ENCODE measurements around the gene ATG2A.

The ATG2A gene

GRCh38 chr11:64870176-64870892 lies 46.7 kb downstream of the ATG2A start:
- DNase-seq (ENCODE audit: low read depth): peak; percentile 59

GRCh38 chr11:64869571-64870175 lies 47.3 kb downstream of the ATG2A start:
- no peak for DNase-seq (ENCODE audit: low read depth)

DNA sequence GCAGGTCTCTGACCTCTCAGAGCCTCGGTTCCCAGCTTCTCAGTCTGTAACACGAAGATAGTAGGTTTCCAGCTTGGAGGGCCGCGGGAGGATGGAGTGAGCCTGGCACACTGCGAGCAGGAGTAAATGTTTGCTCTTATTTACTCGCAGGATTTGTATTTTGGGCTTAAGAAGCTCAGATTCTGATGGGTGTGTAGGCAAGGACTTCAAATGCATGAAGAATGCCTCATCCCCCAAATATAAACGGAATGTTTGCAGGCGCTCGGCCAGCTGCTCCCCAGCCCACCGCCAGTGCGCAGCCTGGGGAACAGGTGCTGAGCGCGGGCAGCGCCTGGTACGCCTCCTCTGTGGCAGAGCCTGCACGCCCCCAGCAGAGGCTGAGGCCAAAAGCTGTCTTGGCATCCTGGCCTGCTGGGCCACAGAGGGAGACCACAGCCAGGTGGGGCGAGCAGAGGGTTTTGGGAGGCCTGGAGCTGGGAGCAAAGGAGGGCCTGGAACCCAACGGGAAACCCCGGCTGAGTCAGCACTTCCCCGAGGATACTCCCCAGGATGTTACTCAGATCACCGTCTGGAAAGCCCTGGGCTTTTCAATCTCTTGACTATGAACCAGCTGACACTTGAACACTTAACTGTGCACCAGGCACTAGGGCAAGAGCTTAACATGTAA lies 48.0 kb downstream of the ATG2A start:
- DNase-seq (ENCODE audit: low read depth): peak; percentile 81

GRCh38 chr11:64867748-64868462 lies 49.1 kb downstream of the ATG2A start:
- DNase-seq (ENCODE audit: low read depth): no peak

GRCh38 chr11:64866173-64866491 lies 50.9 kb downstream of the ATG2A start:
- DNase-seq (ENCODE audit: low read depth): no peak

DNA sequence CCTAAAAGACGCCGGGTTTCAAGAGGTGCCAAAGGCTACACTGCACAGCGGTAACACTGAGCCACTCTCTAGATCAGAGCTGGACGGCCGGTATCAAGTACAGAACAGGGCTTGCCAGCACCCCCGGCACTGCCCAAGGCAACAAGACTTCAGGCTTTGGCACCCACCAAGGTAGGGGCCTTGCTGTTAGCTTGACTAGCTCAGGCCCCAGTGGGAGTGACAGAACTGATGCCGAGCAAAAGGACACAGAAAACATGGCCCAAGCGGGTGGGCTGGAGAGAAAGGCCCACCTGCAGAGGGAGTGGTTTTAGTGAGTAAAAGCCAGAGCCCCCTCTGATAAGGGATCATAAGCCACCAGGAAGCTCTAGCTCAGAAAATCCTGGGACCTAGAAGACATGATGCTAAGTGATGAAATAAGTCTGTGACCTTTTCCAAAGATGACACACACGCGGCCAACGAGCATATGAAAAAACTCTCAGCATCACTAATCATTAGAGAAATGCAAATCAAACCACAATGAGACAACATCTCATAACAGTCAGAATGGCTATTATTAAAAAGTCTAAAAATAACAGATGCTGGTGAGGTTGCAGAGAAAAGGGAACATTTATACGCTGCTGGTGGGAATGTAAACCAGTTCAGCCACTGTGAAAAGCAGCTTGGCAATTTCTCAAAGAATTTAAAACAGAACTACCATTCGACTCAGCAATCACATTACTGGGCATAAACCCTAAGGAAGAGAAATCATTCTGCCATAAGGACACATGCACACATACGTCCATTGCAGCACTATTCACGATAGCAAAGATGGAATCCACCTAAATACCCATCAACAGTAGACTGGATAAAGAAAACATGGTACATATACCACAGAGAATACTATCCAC lies 51.5 kb downstream of the ATG2A start:
- DNase-seq (ENCODE audit: low read depth): peak; percentile 97

DNA sequence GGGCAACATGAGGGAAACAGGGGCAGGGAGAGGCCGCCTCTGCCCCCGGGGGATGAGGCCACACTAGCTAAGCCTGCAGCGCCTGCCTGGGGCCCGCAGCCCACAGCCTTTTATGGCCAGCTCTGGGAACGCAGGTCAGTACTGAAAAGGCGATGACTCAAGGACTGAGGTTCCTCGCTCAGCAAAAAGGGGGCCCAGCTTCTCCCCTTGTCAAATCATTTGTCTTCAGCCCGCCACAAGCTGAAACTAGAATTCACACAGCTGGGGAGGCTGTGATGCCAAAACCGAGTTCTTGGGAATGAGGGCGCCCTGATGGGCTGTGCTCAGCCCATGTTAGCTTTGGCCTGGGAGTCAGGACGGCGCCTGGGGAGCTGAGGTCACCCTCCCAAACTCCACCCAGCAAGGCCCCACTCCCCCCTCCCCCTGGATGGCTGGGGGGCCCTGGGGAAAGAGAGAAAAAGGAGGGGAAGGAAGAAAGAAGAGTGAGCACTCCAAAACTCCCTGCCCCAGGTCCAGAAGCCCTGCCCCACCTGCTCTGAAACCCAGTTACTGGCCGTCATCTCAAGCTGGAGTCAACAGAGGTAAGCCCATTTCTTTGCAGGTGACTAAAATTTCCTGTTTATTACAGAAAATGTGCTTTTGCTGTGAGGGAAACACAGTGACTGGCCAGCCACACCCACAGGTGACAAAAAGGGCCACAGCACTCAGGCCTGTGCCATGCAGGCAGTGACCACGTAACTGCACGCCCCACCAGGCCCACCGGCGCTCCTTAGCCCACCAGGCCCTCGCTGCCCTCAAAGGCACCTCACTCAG lies 52.3 kb downstream of the ATG2A start:
- DNase-seq (ENCODE audit: low read depth): peak; percentile 98

DNA sequence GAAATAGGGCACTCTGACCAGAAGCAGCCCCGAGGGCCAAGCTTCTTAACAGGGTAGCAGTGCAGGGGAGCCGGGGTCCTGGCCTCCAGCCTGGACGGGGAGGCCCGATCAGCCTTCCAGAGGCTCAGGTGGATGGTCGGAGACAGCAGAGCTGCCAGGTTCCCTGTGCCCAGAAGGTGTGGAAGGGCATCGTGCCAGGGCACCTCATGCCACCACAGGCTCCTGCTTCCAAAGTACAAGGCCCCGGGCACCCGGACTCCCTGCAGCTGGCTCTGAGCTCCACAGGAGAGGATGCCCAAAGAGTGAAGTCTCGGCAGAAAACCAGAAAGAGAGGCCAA lies 52.9 kb downstream of the ATG2A start:
- no peak for DNase-seq (ENCODE audit: low read depth)

GRCh38 chr11:64863391-64864060 lies 53.5 kb downstream of the ATG2A start:
- peak; percentile 41 for DNase-seq (ENCODE audit: low read depth)

DNA sequence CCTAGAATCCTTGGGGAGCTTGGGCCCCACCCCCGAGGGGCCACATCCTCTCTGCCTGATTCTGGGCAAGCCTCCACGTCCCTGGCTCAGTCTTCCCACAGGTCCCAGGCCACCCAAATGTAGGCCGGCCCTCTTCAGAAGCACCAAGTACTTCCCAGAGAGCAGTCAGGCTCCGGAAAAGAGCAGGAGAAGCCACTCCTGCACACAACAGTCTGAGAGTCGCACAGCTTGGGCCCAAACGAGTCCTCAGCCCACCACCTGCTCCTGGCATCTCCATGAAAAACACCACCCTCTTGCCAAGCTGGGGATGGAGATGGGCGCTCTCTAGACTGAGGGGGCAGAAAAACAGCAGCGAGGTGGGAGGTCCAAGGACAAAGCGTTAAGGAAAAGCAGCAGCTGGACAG lies 54.0 kb downstream of the ATG2A start:
- no peak for DNase-seq (ENCODE audit: low read depth)

DNA sequence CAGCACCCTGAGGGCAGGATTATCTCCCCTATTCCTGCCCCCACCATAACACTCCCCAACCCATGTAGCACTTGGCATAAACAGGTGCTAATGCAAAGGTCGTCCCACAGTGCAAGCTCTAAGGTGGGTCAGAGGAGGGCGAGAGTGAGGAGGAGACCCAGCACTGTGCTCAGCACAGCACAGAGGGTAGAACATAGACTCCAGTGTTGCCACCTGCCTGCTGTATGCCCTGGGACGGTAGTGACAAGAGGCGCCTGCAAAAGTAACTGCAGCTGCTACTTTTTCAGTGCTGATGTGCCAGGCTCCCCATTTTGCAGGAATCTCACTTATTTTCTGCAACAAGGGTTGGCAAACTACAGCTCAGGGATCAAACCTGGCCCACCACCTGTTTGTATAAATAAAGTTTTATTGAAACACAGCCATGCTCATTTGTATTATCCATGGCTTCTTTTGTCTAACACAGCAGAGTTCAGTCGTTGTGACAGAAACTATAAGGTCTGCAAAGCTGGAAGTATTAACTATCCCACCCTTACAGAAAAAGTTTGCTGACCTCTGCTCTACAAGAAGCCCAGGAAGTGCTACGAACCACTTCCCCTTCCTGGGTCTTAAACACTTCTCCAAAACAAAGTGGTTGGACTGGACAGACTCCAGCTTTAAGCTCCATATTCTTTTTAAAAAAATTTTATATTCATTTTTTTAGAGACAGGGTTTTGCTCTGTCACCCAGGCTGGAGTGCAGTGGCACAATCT lies 55.6 kb downstream of the ATG2A start:
- DNase-seq (ENCODE audit: low read depth): no peak

DNA sequence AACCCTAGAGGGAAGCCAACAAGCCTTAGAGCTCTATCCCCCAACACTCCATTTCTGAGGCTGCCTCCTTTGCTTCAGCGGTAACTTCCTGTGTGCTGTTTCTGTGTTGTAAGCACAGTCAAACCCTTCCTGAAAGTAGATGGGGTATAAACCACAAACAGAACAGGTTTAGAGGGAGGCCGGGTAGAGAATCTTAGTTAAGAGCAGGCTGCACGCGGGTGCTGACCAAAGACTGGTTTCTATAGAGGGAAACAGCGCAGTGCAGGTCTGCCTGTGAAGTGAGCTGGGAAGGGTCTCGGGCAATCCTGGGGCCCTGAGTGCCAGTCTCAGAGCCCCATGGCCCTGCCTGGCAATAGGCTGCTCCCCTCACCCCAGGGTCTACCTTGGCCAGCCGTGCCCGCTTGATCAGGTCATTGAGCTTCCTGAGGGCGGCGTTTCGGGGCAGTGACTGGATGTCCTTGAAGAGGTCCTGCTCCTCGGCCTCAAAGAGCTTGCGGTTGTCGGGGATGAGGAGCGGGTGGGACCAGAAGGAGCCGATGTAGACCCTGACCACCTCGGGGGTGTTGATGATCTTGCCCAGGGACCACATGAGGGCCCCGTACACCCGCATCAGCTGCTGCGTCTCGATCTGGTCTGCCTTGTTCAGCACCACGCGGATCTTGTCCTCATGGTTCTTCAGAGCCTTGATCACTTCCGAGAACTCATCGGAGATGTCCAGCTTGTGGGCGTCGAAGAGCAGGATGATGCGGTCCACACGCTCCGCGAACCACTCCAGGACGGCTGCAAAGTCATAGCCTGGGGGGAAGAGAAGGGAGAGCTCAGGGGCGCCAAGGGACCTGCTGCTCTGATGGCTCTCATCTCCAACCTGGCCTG lies 57.2 kb downstream of the ATG2A start:
- DNase-seq (ENCODE audit: low read depth): no peak

DNA sequence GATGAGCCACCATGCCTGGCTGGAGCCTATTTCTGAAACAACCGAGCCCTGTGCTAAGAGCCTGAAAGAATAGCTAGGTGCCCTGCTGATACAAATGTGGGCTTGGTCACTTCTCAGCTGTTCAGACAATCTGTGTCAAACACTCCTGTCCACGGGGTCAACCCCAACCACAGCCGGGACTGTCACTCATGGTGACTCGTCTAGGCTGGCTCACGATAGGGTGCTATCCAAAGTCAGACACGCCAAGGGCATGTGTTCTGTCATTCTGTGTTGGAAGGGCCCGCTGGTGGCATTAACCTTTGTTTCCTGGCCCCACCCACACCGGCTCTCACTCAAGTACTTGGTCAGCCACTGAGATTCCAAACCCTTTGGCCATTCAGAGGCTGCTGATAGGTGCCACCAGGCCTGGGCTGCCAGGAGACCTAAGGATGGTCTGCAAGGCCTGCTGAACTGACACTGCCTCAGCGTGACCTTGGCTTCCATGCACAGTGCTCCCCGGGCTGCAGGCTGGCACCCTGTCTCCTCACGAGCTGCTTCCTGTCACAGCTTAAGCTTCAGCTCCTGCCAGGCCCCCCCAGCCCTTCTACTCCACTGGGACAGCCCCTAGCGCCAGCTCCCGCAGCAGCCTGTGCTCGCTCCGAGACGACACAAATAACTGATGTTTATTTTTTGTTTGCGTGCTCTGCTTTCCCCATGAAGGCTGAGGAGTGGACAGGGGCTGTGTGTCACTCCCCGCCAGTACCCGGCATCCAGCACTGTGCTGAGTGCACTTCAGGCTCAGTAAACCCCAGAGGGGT lies 58.3 kb downstream of the ATG2A start:
- no peak for DNase-seq (ENCODE audit: low read depth)

DNA sequence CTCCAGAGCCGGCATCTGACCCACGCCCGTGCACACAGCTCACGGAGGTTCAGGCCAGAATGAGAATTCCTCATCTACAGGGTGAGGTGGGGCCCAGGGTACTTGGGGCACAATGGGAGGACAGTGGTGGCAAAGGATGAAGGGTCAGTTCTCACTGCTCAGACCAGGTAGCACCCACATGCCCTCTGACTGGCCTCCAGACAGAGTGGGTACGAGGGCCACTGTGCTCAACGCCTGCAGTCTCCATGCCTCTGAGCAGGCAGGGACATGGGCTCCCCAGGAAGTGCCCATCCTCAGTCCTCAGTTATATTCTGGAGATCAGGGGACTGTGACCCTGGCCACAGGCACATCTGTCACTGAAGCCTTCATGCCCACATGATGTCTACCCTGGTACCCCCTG lies 59.5 kb downstream of the ATG2A start:
- DNase-seq (ENCODE audit: low read depth): no peak

DNA sequence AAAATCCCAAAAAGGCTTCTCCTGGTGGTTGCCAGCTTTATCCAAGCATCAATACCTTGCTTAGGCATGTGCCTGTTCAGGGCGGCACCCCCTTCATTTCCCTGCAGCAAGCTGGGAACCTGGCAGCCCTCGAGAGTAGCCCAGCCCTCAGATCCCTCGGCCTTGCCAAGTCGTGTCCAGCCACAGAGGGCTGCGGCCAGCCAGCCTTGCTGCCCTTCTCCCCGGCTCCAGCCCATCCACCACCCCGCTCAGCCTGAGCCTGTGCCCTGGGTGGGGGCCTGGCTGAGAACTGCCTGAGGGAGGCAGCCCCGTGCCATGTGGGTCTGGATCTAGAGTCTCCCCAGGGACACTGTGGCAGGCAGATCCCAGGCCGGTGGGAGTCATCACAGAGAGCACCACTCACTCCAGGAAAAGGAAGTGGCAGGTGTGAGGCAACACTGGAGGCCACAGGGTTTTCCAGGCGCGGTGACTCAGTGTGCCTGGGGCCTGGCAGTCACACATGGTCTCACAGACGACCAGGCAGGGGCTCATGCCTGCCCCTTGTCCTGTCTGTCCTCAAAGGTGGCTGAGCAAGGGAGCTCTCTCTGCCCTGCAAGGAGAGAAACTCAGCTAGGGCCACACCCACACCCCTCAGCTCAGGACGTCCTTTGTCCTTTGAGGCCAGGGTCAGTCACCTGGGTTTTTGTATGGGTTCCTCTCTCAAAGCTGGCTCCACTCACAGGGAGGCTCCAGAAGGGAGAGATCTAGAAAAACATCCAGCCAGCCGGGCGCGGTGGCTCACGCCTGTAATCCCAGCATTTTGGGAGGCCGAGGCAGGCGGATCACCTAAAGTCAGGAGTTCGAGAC lies 60.4 kb downstream of the ATG2A start:
- DNase-seq (ENCODE audit: low read depth): peak; percentile 90

GRCh38 chr11:64855596-64856304 lies 61.3 kb downstream of the ATG2A start:
- DNase-seq (ENCODE audit: low read depth): no peak
